Liver (tissue), 9 donors: ENCODE results near the gene WIPI1. TPM values are rescaled to one million over a fixed set of nuclear protein-coding genes. Genes with fewer than 3 reads are reported as not detected.

ENCODE experiments used
- DNase-seq: peaks from one replicate; pipeline ENCODE4 v3.0.0-alpha.2; 2017; ENCODE audit warnings: low spot score
- H3K27ac ChIP-seq, 2 donors: one replicate each; pipeline ENCODE4 v1.7.0; 2013; ENCODE audit warnings: inconsistent platforms in 2 of 2, low read length in 2 of 2, control low read depth in 1 of 2, low read depth in 1 of 2, mild to moderate bottlenecking in 1 of 2
- H3K27me3 ChIP-seq, 4 donors: one replicate each; pipeline versions ENCODE4 v1.6.1 to v1.7.0; 2013; ENCODE audit warnings: low read length in 3 of 4, inconsistent platforms in 1 of 4, mild to moderate bottlenecking in 1 of 4, moderate library complexity in 1 of 4; ENCODE audit not compliant: control insufficient read depth in 4 of 4, insufficient read depth in 4 of 4
- H3K36me3 ChIP-seq, 4 donors: one replicate each; pipeline versions ENCODE4 v1.6.1 to v1.7.0; 2013; ENCODE audit warnings: low read length in 3 of 4, mild to moderate bottlenecking in 3 of 4, low read depth in 1 of 4, moderate library complexity in 1 of 4; ENCODE audit not compliant: control insufficient read depth in 4 of 4, insufficient read depth in 3 of 4
- H3K4me1 ChIP-seq, 4 donors: one replicate each; pipeline versions ENCODE4 v1.6.1 to v1.7.0; 2013; ENCODE audit warnings: low read length in 3 of 4, mild to moderate bottlenecking in 3 of 4, moderate library complexity in 1 of 4; ENCODE audit not compliant: control insufficient read depth in 4 of 4, insufficient read depth in 4 of 4
- H3K4me3 ChIP-seq, 3 donors: one replicate each; pipeline versions ENCODE4 v1.6.1 to v1.7.0; 2013; ENCODE audit warnings: low read length in 3 of 3, control low read depth in 1 of 3, low read depth in 1 of 3, mild to moderate bottlenecking in 1 of 3
- H3K9ac ChIP-seq, 2 donors: one replicate each; pipeline ENCODE4 v1.7.0; 2013; ENCODE audit warnings: low read length in 2 of 2, mild to moderate bottlenecking in 2 of 2, moderate library complexity in 2 of 2, control low read depth in 1 of 2, low read depth in 1 of 2
- H3K9me3 ChIP-seq, 4 donors: one replicate each; pipeline versions ENCODE4 v1.6.1 to v1.7.0; 2013; ENCODE audit warnings: low read length in 3 of 4; ENCODE audit not compliant: control insufficient read depth in 4 of 4
- EGR1 ChIP-seq, 2 donors: IDR thresholded peaks; 2 replicates each; pipeline ENCODE4 v1.6.1; 2016 to 2018; ENCODE audit warnings: antibody characterized with exemption in 2 of 2, low read depth in 2 of 2
- FOXA1 ChIP-seq: IDR thresholded peaks from 2 replicates; pipeline ENCODE4 v1.6.1; 2016; ENCODE audit warnings: antibody characterized with exemption
- FOXA2 ChIP-seq: IDR thresholded peaks from 2 replicates; pipeline ENCODE4 v1.6.1; 2016; ENCODE audit warnings: antibody characterized with exemption
- GABPA ChIP-seq, 2 donors: IDR thresholded peaks in 1 of 2; conservative IDR thresholded peaks in 1 of 2; 2 replicates each; pipeline ENCODE4 v1.6.1; 2016; ENCODE audit warnings: antibody characterized with exemption in 2 of 2, mild to moderate bottlenecking in 1 of 2, moderate library complexity in 1 of 2
- HNF4A ChIP-seq, 2 donors: conservative IDR thresholded peaks; 2 replicates each; pipeline ENCODE4 v1.6.1; 2016; ENCODE audit warnings: antibody characterized with exemption in 2 of 2, mild to moderate bottlenecking in 2 of 2
- HNF4G ChIP-seq: IDR thresholded peaks from 2 replicates; pipeline ENCODE4 v1.6.1; 2016; ENCODE audit warnings: antibody characterized with exemption
- JUND ChIP-seq, 2 donors: IDR thresholded peaks; 2 replicates each; pipeline ENCODE4 v1.6.1; 2016; ENCODE audit warnings: antibody characterized with exemption in 2 of 2
- MAX ChIP-seq: IDR thresholded peaks from 2 replicates; pipeline ENCODE4 v1.6.1; 2016; ENCODE audit warnings: antibody characterized with exemption
- NR2F2 ChIP-seq: IDR thresholded peaks from 2 replicates; pipeline ENCODE4 v1.6.1; 2016; ENCODE audit warnings: antibody characterized with exemption
- RAD21 ChIP-seq, 2 donors: IDR thresholded peaks; 2 replicates each; pipeline ENCODE4 v1.6.1; 2016; ENCODE audit warnings: antibody characterized with exemption in 2 of 2, mild to moderate bottlenecking in 2 of 2
- RXRA ChIP-seq, 2 donors: IDR thresholded peaks; 2 replicates each; pipeline ENCODE4 v1.6.1; 2017 to 2018; ENCODE audit warnings: antibody characterized with exemption in 2 of 2, mild to moderate bottlenecking in 1 of 2
- SP1 ChIP-seq: IDR thresholded peaks from 2 replicates; pipeline ENCODE4 v1.6.1; 2018; ENCODE audit warnings: antibody characterized with exemption, mild to moderate bottlenecking
- TAF1 ChIP-seq: conservative IDR thresholded peaks from 2 replicates; pipeline ENCODE4 v1.6.1; 2016; ENCODE audit warnings: antibody characterized with exemption, mild to moderate bottlenecking
- WGBS: extraction: QIAGEN DNeasy Blood & Tissue Kit; methylation state at CpG from one replicate; pipeline ENCODE4 v1.1.7; 2013; 5-methylcytosine and 5-hydroxymethylcytosine counted together
- polyA plus RNA-seq, 2 donors: library from polyadenylated mRNA; stranded (reverse) in 1 of 2; unstranded in 1 of 2; fragments of 200-250 nt in 1 of 2; fragments of >200 nt in 1 of 2; fragmentation: Nextera tagmentation in 1 of 2; extraction: Ambion mirVana in 1 of 2; gene quantifications; one replicate each; pipeline versions ENCODE4 v1.2.1 to v1.2.3, GENCODE V29; 2013 to 2015
- total RNA-seq, 2 donors: library from RNA; depleted of rRNA; stranded (reverse); fragments of >200 nt; gene quantifications; one replicate each; pipeline ENCODE4 v1.2.3, GENCODE V29; 2014
- TF ChIP-seq, protein P1 (sequence below): IDR thresholded peaks from 2 replicates; pipeline ENCODE4 v1.6.1; 2016; ENCODE audit warnings: antibody characterized with exemption
- TF ChIP-seq, protein P2 (sequence below): IDR thresholded peaks from 2 replicates; pipeline ENCODE4 v1.6.1; 2016; ENCODE audit warnings: antibody characterized with exemption, mild to moderate bottlenecking
- TF ChIP-seq, protein P3 (sequence below): IDR thresholded peaks from 2 replicates; pipeline ENCODE4 v1.6.1; 2016; ENCODE audit warnings: antibody characterized with exemption
- TF ChIP-seq, protein P4 (sequence below): fragments of 150-350 bp; IDR thresholded peaks from 2 replicates; pipeline ENCODE4 v1.5.1; 2017; ENCODE audit warnings: improper control_type of control experiment, low read depth, low read length; ENCODE audit not compliant: missing input control
- donor health status: healthy.
- donor health status: healthy.
- donor health status: healthy.
- donor health status: healthy.
- donor health status: healthy.

WIPI1 gene
- total and polyA plus RNA-seq, 4 donors = 21.1 to 48.6 (median 29.8) TPM

- WGBS = 97% methylated on average over 6 of the region's 6 CpGs
Measured at GRCh38 chr17:68435361-68435760, 21.9 kb downstream of the WIPI1 start.

More at GRCh38 chr17:68435361-68435760, 21.9 kb downstream of the WIPI1 start:
- TF ChIP-seq, protein P1, sequence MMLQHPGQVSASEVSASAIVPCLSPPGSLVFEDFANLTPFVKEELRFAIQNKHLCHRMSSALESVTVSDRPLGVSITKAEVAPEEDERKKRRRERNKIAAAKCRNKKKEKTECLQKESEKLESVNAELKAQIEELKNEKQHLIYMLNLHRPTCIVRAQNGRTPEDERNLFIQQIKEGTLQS = no peak
- no peak for TF ChIP-seq MAX
- TF ChIP-seq FOXA2 = no peak
- TF ChIP-seq TAF1 = no peak
- no peak for TF ChIP-seq RXRA (IDR thresholded peaks at IDR 0.05)
- TF ChIP-seq, protein P2, sequence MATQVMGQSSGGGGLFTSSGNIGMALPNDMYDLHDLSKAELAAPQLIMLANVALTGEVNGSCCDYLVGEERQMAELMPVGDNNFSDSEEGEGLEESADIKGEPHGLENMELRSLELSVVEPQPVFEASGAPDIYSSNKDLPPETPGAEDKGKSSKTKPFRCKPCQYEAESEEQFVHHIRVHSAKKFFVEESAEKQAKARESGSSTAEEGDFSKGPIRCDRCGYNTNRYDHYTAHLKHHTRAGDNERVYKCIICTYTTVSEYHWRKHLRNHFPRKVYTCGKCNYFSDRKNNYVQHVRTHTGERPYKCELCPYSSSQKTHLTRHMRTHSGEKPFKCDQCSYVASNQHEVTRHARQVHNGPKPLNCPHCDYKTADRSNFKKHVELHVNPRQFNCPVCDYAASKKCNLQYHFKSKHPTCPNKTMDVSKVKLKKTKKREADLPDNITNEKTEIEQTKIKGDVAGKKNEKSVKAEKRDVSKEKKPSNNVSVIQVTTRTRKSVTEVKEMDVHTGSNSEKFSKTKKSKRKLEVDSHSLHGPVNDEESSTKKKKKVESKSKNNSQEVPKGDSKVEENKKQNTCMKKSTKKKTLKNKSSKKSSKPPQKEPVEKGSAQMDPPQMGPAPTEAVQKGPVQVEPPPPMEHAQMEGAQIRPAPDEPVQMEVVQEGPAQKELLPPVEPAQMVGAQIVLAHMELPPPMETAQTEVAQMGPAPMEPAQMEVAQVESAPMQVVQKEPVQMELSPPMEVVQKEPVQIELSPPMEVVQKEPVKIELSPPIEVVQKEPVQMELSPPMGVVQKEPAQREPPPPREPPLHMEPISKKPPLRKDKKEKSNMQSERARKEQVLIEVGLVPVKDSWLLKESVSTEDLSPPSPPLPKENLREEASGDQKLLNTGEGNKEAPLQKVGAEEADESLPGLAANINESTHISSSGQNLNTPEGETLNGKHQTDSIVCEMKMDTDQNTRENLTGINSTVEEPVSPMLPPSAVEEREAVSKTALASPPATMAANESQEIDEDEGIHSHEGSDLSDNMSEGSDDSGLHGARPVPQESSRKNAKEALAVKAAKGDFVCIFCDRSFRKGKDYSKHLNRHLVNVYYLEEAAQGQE = no peak
- TF ChIP-seq FOXA1 = no peak
- TF ChIP-seq HNF4G = no peak
- TF ChIP-seq, protein P3, sequence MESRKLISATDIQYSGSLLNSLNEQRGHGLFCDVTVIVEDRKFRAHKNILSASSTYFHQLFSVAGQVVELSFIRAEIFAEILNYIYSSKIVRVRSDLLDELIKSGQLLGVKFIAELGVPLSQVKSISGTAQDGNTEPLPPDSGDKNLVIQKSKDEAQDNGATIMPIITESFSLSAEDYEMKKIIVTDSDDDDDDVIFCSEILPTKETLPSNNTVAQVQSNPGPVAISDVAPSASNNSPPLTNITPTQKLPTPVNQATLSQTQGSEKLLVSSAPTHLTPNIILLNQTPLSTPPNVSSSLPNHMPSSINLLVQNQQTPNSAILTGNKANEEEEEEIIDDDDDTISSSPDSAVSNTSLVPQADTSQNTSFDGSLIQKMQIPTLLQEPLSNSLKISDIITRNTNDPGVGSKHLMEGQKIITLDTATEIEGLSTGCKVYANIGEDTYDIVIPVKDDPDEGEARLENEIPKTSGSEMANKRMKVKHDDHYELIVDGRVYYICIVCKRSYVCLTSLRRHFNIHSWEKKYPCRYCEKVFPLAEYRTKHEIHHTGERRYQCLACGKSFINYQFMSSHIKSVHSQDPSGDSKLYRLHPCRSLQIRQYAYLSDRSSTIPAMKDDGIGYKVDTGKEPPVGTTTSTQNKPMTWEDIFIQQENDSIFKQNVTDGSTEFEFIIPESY = no peak
- TF ChIP-seq, protein P4, sequence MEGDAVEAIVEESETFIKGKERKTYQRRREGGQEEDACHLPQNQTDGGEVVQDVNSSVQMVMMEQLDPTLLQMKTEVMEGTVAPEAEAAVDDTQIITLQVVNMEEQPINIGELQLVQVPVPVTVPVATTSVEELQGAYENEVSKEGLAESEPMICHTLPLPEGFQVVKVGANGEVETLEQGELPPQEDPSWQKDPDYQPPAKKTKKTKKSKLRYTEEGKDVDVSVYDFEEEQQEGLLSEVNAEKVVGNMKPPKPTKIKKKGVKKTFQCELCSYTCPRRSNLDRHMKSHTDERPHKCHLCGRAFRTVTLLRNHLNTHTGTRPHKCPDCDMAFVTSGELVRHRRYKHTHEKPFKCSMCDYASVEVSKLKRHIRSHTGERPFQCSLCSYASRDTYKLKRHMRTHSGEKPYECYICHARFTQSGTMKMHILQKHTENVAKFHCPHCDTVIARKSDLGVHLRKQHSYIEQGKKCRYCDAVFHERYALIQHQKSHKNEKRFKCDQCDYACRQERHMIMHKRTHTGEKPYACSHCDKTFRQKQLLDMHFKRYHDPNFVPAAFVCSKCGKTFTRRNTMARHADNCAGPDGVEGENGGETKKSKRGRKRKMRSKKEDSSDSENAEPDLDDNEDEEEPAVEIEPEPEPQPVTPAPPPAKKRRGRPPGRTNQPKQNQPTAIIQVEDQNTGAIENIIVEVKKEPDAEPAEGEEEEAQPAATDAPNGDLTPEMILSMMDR = no peak
- TF ChIP-seq EGR1 (IDR thresholded peaks at IDR 0.05; ENCODE audit: low read depth in 2 of 2) = no peak
- no peak for TF ChIP-seq HNF4A (conservative IDR thresholded peaks at IDR 0.05)
- no peak for TF ChIP-seq GABPA (IDR thresholded peaks at IDR 0.05 in 1 of 2, conservative IDR thresholded peaks at IDR 0.05 in 1 of 2)
- TF ChIP-seq NR2F2 = no peak
- no peak for TF ChIP-seq SP1
- TF ChIP-seq JUND (IDR thresholded peaks at IDR 0.05) = no peak
- TF ChIP-seq RAD21 (IDR thresholded peaks at IDR 0.05) = no peak
- peaks cover 0 to 21% (median 10%) of the 10 kb centered on the region in 4 donors for H3K4me1 ChIP-seq
- H3K9ac ChIP-seq = no peak overlapping the region
- H3K27me3 ChIP-seq = no peaks in the 10 kb centered on the region
- peaks cover 2 to 28% (median 19%) of the 10 kb centered on the region in 4 donors for H3K36me3 ChIP-seq
- H3K9me3 ChIP-seq = no peaks in the 10 kb centered on the region
- no peak for DNase-seq
- H3K27ac ChIP-seq = no peak overlapping the region
- no peak overlapping the region for H3K4me3 ChIP-seq
